ENCODE data around the gene COPG2. TPM values are rescaled to one million over a fixed set of nuclear protein-coding genes. Genes with fewer than 3 reads are reported as not detected.

COPG2 gene
- total and polyA plus RNA-seq, 2 of the 8 experiments (the other 6 are each of a cell fraction or from before 2014, with no cell fraction given) = 50.3 to 53.1 TPM

DNA sequence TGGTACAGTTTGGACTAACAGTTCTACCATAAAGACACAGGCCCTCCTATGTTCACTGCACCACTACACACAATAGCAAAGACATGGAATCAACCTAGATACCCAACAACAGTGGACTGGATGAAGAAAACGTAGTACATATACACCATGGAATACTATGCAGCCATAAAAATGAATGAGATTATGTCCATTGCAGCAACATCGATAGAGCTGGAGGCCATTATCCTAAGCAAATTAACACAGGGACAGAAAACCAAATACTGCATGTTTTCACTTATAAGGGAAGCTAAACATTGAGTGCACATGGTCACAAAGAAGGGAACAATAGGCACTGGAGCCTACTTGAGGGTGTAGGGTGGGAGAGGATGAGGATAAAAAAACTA, 101.7 kb downstream of the COPG2 start:
- CTCF ChIA-PET (ENCODE audit: partially characterized antibody) = no interaction called here
- 0 out of 4 replicates have a peak, but pooled peaks cover 0 to 6% of the 10 kb centered on the region in 2 experiments for H3K9me3 ChIP-seq (ENCODE audit: insufficient read depth in 2 of 2, low read depth in 1 of 2, low read length in 1 of 2)
- FAIRE-seq = no peak
- no peak for TF ChIP-seq KDM1A (IDR thresholded peaks at IDR 0.05; ENCODE audit: borderline replicate concordance, low read length)

More for the DNA sequence above, 101.7 kb downstream of the COPG2 start:
- WGBS, 2 experiments (ENCODE audit: extremely low coverage in 1 of 2, insufficient coverage in 1 of 2, insufficient read length in 1 of 2, insufficient replicate concordance in 2 of 2, low coverage in 1 of 2, low lambda C conversion rate in 2 of 2, missing lambda C conversion rate in 1 of 2) = 96% methylated on average over 2 of the region's 2 CpGs; no CpG with 5 or more reads in 1 of the 2 experiments
- no peak overlapping the region for H4K91ac ChIP-seq (replicated peaks; ENCODE audit: insufficient read length, low read length)
- H3K4me3 ChIP-seq (ENCODE audit: extremely low read depth in 1 of 4, insufficient read depth in 2 of 4, low read depth in 3 of 4, low read length in 4 of 4) = no peak overlapping the region
- no peak overlapping the region for H3K4ac ChIP-seq (replicated peaks; ENCODE audit: insufficient read length, low read depth, low read length)
- H2BK12ac ChIP-seq (ENCODE audit: low read depth, low read length) = no peak overlapping the region
- H3K79me2 ChIP-seq (ENCODE audit: control insufficient read depth in 1 of 2, insufficient read depth in 2 of 2, low read length in 2 of 2) = no peaks in the 10 kb centered on the region
- H2AFZ ChIP-seq (ENCODE audit: low read length) = no peak overlapping the region
- H3K23ac ChIP-seq (ENCODE audit: insufficient read length) = no peak overlapping the region
- H4K8ac ChIP-seq (ENCODE audit: extremely low read depth, insufficient read depth, low read length) = no peak overlapping the region
- H2BK120ac ChIP-seq (replicated peaks; ENCODE audit: low read depth, low read length) = no peak overlapping the region
- POLR2A ChIA-PET (ENCODE audit: partially characterized antibody) = no interaction called here
- H4K20me1 ChIP-seq (replicated peaks in 1 of 2; ENCODE audit: control insufficient read depth in 1 of 2, insufficient read depth in 2 of 2, low read length in 2 of 2) = no peaks in the 10 kb centered on the region
- H3K23me2 ChIP-seq (ENCODE audit: low read depth, low read length) = no peaks in the 10 kb centered on the region
- H2AK5ac ChIP-seq (ENCODE audit: low read depth, low read length) = no peak overlapping the region
- no peaks in the 10 kb centered on the region; a peak in 2 of 8 replicates for H3K36me3 ChIP-seq (ENCODE audit: control insufficient read depth in 2 of 4, insufficient read depth in 4 of 4, low read length in 3 of 4)
- no peaks in the 10 kb centered on the region for H3K27me3 ChIP-seq (replicated peaks in 1 of 4; ENCODE audit: control insufficient read depth in 3 of 4, extremely low read depth in 1 of 4, insufficient read depth in 3 of 4, low read length in 3 of 4)
- no peak overlapping the region for H3K18ac ChIP-seq (ENCODE audit: extremely low read depth, low read length)
- no peak overlapping the region for H3K27ac ChIP-seq (ENCODE audit: low read depth, low read length)
- no peaks in the 10 kb centered on the region for H3K4me1 ChIP-seq (replicated peaks in 1 of 4; ENCODE audit: control insufficient read depth in 3 of 4, insufficient read depth in 4 of 4, low read length in 3 of 4)
- H2BK15ac ChIP-seq (ENCODE audit: low read length) = no peak overlapping the region
- no peak overlapping the region for H4K5ac ChIP-seq (ENCODE audit: insufficient read length, low read depth, low read length)
- H2BK20ac ChIP-seq (ENCODE audit: low read length) = no peak overlapping the region
- H3K9ac ChIP-seq (replicated peaks in 1 of 4; ENCODE audit: extremely low read depth in 1 of 4, low read depth in 3 of 4, low read length in 3 of 4) = no peak overlapping the region
- H3K56ac ChIP-seq (replicated peaks; ENCODE audit: insufficient read length, low read depth, low read length) = no peak overlapping the region
- no peaks in the 10 kb centered on the region for H3K79me1 ChIP-seq (ENCODE audit: low read depth, low read length)
- H3K4me2 ChIP-seq (ENCODE audit: insufficient read depth in 1 of 2, low read depth in 2 of 2, low read length in 2 of 2) = no peak overlapping the region
- no peak overlapping the region for H2BK5ac ChIP-seq (ENCODE audit: low read depth, low read length)
- DNase-seq (ENCODE audit: low read depth in 1 of 2, low spot score in 2 of 2) = no peak
- no peak overlapping the region for H3K14ac ChIP-seq (ENCODE audit: insufficient read length)

Measured in H1 (cell line).